Stomach smooth muscle (tissue), 2 donors: ENCODE results near the gene EEF1A1.

ENCODE experiments used
- H3K27ac ChIP-seq: one replicate; pipeline ENCODE4 v1.7.0; 2013; ENCODE audit warnings: mild to moderate bottlenecking, low read length, inconsistent platforms
- H3K27me3 ChIP-seq, 2 donors: one replicate each; pipeline ENCODE4 v1.7.0; 2013; ENCODE audit warnings: low read length in 2 of 2; ENCODE audit not compliant: insufficient read depth in 2 of 2, control insufficient read depth in 1 of 2
- H3K36me3 ChIP-seq, 2 donors: one replicate each; pipeline ENCODE4 v1.7.0; 2013; ENCODE audit warnings: low read length in 2 of 2; ENCODE audit not compliant: control insufficient read depth in 2 of 2, insufficient read depth in 2 of 2
- H3K4me1 ChIP-seq: one replicate; pipeline ENCODE4 v1.7.0; 2013; ENCODE audit warnings: low read length; ENCODE audit not compliant: control insufficient read depth, insufficient read depth
- H3K4me3 ChIP-seq, 2 donors: one replicate each; pipeline ENCODE4 v1.7.0; 2013; ENCODE audit warnings: low read length in 2 of 2
- H3K9ac ChIP-seq, 2 donors: one replicate each; pipeline ENCODE4 v1.7.0; 2013; ENCODE audit warnings: low read length in 2 of 2, mild to moderate bottlenecking in 1 of 2
- H3K9me3 ChIP-seq, 2 donors: one replicate each; pipeline ENCODE4 v1.7.0; 2013; ENCODE audit warnings: low read length in 2 of 2; ENCODE audit not compliant: control insufficient read depth in 2 of 2
- donor health status: healthy.
- donor health status: Pancreatic carcinoma.

EEF1A1 gene

DNA sequence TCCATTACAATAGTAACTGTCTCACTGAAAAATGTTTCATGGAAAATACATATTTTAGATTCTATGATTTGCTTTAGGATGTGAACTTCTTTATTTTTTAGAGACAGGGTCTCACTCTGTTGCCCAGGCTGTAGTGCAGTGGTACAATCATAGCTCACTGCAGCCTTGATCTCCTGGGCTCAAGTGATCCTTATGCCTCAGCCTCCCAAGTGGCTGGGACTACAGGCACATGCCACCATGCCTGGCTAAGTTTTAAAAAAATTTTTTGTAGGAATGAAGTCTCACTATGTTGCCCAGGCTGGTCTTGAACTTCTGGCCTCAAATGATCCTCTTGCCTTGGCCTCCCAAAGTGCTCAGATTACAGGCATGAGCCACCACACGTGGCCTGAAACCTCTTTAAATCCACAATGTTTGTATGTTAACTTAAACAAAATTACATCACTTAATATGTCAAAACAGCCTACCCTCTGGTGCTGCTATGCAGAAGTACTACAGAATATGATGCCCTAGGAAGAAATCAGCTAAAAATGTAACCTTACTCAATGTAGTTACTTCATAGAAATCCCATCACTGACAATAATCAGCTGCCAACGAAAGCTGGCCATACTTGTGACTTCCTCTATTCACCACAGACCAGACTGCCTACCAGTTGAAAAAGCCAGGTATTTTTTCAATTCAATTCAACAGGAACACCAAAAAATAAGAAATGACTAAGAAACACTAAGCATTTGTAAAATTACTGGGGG is 17.6 kb downstream of the EEF1A1 start:
- no peaks in the 10 kb centered on the region for H3K27me3 ChIP-seq
- no peak overlapping the region for H3K4me3 ChIP-seq
- H3K9ac ChIP-seq: no peak overlapping the region
- peaks cover 26 to 31% of the 10 kb centered on the region in 2 donors for H3K36me3 ChIP-seq
- no peak overlapping the region for H3K27ac ChIP-seq
- H3K9me3 ChIP-seq: no peaks in the 10 kb centered on the region
- no peaks in the 10 kb centered on the region for H3K4me1 ChIP-seq

DNA sequence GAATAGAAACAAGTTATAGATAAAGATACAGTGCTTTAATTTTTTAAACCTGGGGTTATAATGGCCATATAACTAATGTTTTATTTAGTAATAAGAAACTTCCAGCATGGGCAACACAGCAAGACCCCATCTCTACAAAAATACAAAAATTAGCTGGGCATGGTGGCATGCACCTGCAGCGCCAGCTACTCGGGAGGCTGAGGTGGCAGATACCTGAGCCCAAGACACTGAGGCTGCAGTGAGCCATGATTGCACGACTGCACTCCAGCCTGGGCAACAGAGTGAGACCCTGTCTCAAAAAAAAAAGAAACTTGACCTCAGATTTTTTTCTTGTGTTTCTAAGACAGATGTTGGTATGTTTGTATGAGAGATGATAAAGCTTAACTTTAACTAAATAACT is 22.9 kb downstream of the EEF1A1 start:
- Histone ChIP-seq H3K4me3 (no peak overlapping the region), H3K36me3 (peaks cover 24 to 28% of the 10 kb centered on the region in 2 donors), H3K27ac (no peak overlapping the region), H3K4me1 (no peaks in the 10 kb centered on the region), H3K9ac (no peak overlapping the region), H3K9me3 (no peaks in the 10 kb centered on the region), H3K27me3 (no peaks in the 10 kb centered on the region)

DNA sequence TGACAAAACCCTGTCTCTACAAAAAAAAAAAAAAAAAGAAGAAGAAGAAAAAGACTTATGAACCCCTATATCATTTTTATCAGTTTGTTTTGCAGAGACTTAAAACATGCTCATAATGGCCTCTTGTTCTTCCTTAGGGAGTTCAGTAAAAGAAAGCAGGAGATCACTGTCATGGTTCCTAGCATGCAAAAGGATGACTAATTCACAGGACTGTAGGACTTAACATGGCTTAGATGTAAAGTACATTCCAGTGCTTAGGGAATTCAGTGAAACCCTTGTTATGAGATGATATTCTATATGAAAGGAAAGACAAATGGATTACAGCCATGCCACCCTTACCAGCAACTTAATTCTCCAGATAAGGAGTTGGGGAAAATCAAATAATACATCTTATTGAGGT is 29.5 kb downstream of the EEF1A1 start:
- Histone ChIP-seq H3K27ac (no peak overlapping the region), H3K4me3 (no peak overlapping the region), H3K9me3 (no peaks in the 10 kb centered on the region), H3K4me1 (no peaks in the 10 kb centered on the region), H3K36me3 (peaks cover 30 to 32% of the 10 kb centered on the region in 2 donors), H3K9ac (no peak overlapping the region), H3K27me3 (no peaks in the 10 kb centered on the region)

DNA sequence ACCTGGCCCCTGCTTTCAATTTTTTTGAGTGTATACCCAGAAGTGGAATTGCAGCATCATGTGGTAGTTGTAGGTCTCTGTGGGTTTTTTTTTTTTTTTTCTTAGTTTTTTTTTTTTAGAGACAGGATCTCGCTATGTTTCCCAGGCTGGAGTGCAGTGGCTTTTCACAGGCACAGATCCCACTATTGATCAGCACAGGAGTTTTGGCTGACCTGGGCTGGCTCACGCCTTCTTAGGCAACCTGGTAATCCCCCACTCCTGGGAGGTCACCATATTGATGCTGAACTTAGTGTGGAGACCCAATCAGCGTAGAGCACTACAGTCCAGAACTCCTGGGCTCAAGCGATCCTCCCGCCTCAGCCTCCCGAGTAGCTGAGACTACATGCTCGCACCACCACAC is 33.4 kb downstream of the EEF1A1 start:
- no peaks in the 10 kb centered on the region for H3K9me3 ChIP-seq
- H3K9ac ChIP-seq: no peak overlapping the region
- H3K4me3 ChIP-seq: no peak overlapping the region
- H3K27ac ChIP-seq: no peak overlapping the region
- H3K4me1 ChIP-seq: no peaks in the 10 kb centered on the region
- no peaks in the 10 kb centered on the region for H3K27me3 ChIP-seq
- peaks cover 41 to 48% of the 10 kb centered on the region in 2 donors for H3K36me3 ChIP-seq

DNA sequence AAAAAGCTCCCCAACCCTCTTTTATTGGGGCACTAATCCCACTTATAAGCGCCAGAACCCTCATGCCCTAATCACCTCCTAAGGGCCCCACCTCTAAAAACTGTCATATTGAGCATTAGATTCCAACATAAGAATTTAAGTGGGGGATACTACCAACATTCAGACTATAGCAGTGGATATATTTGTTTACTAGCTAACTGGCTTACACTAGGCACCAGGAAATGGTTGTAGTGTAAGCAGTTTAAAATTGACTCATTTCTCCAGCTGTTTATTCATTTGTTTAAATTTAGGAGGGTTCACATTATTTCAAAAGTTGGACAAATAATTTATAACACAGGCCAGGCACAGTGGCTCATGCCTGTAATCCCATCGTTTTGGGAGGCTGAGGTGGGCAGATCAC is 36.4 kb downstream of the EEF1A1 start:
- H3K9me3 ChIP-seq: no peaks in the 10 kb centered on the region
- H3K36me3 ChIP-seq: peaks cover 50 to 57% of the 10 kb centered on the region in 2 donors
- H3K9ac ChIP-seq: no peak overlapping the region
- H3K27ac ChIP-seq: no peak overlapping the region
- H3K4me3 ChIP-seq: no peak overlapping the region
- H3K4me1 ChIP-seq: no peaks in the 10 kb centered on the region
- H3K27me3 ChIP-seq: no peaks in the 10 kb centered on the region

DNA sequence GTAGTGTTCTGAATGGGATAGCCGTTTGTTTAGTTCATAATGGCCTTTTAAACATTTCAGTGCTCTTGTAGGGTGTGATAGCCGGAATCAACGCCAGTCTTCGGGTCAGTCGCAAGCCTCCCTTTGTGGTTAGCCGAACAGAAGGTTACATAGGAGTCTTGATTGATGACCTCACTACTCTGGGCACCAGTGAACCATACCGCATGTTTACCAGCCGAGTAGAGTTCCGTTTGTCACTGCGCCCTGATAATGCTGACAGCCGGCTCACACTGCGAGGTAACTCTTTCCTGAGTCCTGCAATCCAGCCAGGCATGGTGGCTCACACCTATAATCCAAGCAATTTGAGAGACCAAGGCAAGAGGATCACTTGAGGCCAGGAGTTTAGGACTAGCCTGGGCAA is 38.9 kb downstream of the EEF1A1 start:
- no peaks in the 10 kb centered on the region for H3K4me1 ChIP-seq
- no peak overlapping the region for H3K9ac ChIP-seq
- H3K9me3 ChIP-seq: no peaks in the 10 kb centered on the region
- peaks cover 45 to 47% of the 10 kb centered on the region in 2 donors for H3K36me3 ChIP-seq
- no peaks in the 10 kb centered on the region for H3K27me3 ChIP-seq
- no peak overlapping the region for H3K4me3 ChIP-seq
- H3K27ac ChIP-seq: no peak overlapping the region

DNA sequence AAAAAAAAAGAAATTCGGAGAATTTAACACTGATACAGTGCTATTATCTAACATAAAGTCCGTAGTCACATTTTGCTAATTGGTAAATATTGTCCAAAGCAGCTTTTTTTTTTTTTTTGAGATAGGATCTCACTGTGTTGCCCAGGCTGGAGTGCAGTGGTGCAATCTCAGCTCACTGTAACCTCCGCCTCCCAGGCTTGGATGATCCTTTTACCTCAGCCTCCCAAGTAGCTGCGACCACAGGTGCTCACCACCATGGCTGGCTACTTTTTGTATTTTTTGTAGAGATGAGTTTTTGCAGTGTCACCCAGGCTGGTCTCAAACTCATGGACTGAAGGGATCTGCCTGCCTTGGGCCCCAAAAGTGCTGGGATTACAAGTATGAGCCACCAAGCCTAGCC is 43.4 kb downstream of the EEF1A1 start:
- H3K4me1 ChIP-seq: no peaks in the 10 kb centered on the region
- no peaks in the 10 kb centered on the region for H3K9me3 ChIP-seq
- no peak overlapping the region for H3K4me3 ChIP-seq
- peaks cover 36 to 50% of the 10 kb centered on the region in 2 donors for H3K36me3 ChIP-seq
- H3K27me3 ChIP-seq: no peaks in the 10 kb centered on the region
- no peak overlapping the region for H3K9ac ChIP-seq
- H3K27ac ChIP-seq: no peak overlapping the region

DNA sequence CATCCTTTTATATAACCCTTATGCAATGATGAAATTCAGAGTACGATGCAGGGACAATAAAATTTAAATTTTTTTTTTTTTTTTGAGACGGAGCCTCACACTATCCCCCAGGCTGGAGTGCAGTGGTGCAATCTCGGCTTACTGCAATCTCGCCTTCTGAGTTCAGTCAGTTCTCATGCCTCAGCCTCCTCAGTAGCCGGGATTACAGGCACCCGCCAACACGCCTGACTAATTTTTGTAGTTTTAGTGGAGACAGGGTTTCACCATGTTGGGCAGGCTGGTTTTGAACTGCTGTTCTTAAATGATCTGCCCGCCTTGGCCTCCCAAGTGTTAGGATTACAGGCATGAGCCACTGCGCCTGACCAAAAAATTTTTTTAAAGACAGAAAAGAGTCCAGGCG is 44.1 kb downstream of the EEF1A1 start:
- peaks cover 32 to 45% of the 10 kb centered on the region in 2 donors for H3K36me3 ChIP-seq
- H3K4me1 ChIP-seq: no peaks in the 10 kb centered on the region

DNA sequence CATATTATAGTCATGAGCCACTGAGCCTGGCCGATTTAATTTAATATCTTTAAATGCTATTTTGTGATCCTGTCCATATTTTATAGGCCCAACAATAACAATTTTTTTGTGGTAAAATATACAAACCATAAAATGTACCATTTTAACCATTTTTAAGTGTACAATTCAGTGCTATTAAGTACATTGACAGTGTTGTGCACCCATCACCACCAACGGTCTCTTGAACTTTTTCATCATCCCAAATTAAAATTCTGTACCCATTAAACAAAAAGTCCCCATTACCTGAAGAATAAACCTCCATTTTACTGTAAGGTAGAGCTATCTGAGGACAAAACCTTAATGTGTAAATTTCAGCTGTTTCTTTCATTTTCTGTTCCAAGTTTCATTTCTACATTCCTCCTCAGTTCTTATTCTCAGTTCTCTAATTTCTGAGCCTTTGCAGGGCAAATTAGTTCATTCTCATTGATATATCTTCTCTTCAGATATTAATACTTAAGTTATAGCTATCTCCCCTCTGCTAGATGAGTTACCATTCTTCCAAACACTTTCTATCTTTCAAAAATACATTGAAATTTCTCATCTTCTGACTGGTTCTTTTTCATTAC is 49.0 kb downstream of the EEF1A1 start:
- H3K4me3 ChIP-seq: no peak overlapping the region
- H3K27ac ChIP-seq: no peak overlapping the region
- H3K27me3 ChIP-seq: no peaks in the 10 kb centered on the region
- no peaks in the 10 kb centered on the region for H3K9me3 ChIP-seq
- no peak overlapping the region for H3K9ac ChIP-seq
- H3K36me3 ChIP-seq: peaks cover 28 to 37% of the 10 kb centered on the region in 2 donors
- no peaks in the 10 kb centered on the region for H3K4me1 ChIP-seq

More for the DNA sequence above, 44.1 kb downstream of the EEF1A1 start:
- no peak overlapping the region for H3K4me3 ChIP-seq
- no peaks in the 10 kb centered on the region for H3K27me3 ChIP-seq
- H3K9me3 ChIP-seq: no peaks in the 10 kb centered on the region
- no peak overlapping the region for H3K9ac ChIP-seq
- H3K27ac ChIP-seq: no peak overlapping the region
